HG03025 (cell line): ENCODE measurements around the gene PYGB.

Experiments used
- ATAC-seq: cut with Tn5 transposase; IDR thresholded peaks from one replicate; pipeline ENCODE4 v1.9.1; 2021; ENCODE audit warnings: mild to moderate bottlenecking, moderate library complexity; ENCODE audit not compliant: unreplicated experiment, low FRiP score

The PYGB gene

GRCh38 chr20:25292176-25292891 lies 44.4 kb downstream of the PYGB start:
- no peak for ATAC-seq

DNA sequence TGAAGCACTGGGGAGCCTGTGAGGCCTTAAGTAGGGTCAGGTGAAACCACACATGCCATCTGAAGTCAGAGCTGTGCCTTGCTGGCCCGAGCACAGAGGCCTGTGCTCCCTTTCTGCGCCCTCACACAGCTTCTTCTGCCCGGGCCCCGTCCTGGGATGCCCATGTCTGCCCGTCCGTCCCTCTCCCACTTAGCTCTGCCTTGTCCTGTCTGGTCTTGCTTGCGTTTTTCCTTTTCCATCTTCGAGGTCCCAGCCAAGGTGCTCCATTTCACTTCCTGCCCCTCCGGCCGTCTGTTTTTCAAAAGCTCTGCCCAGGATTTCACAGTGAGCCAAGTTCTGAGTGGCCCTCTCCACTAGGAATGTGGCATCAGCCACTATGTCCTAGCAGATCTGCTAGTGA lies 45.6 kb downstream of the PYGB start:
- no peak for ATAC-seq

- ATAC-seq, result no peak
Observed at GRCh38 chr20:25293910-25294458, 46.1 kb downstream of the PYGB start.

DNA sequence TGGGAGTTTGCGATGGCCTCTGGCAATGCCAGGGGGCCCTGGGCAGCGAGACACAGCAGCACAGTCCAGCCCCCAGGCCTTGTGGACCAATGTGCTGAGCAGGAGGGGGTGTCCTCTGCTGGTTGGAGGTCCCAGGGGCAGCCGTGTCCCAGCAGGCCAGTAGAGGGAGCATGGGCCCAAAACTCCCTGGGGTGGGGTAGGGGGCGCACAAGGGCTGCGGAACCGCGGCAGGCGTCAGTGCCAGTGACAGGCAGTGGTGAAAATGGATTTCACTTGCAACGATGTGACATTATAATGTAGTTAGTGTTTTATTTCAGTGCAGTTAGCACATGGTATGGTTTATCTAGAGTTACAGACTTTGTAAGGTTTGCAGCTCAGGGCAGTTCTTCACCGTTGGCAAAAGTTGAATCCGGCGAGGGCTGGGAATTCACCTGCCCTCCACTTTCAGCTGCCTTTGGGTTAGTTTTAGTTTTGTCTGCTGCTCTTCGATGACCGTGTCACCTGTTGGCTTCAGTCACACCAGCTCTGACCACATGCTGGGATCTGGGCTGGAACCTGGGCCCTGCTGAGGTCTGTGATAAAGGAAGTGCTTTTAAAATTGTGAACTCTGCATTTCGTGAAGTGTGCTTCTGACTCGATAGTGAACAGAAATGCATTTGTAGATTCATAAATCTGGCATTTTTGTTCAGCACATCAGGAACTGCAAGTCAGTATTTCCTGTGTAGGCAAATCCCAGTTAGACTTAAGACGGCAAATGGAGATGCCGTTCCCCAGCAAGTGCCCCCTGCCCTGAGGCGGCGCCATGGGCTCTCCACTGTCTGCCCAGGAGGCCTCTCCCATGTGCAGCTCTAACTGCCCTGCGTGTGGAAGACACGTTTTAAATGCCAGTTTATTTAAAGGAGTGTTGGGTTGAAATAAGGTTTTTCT lies 46.8 kb downstream of the PYGB start:
- ATAC-seq, result no peak

- ATAC-seq, result no peak
Observed at GRCh38 chr20:25295386-25296093, 47.7 kb downstream of the PYGB start.

DNA sequence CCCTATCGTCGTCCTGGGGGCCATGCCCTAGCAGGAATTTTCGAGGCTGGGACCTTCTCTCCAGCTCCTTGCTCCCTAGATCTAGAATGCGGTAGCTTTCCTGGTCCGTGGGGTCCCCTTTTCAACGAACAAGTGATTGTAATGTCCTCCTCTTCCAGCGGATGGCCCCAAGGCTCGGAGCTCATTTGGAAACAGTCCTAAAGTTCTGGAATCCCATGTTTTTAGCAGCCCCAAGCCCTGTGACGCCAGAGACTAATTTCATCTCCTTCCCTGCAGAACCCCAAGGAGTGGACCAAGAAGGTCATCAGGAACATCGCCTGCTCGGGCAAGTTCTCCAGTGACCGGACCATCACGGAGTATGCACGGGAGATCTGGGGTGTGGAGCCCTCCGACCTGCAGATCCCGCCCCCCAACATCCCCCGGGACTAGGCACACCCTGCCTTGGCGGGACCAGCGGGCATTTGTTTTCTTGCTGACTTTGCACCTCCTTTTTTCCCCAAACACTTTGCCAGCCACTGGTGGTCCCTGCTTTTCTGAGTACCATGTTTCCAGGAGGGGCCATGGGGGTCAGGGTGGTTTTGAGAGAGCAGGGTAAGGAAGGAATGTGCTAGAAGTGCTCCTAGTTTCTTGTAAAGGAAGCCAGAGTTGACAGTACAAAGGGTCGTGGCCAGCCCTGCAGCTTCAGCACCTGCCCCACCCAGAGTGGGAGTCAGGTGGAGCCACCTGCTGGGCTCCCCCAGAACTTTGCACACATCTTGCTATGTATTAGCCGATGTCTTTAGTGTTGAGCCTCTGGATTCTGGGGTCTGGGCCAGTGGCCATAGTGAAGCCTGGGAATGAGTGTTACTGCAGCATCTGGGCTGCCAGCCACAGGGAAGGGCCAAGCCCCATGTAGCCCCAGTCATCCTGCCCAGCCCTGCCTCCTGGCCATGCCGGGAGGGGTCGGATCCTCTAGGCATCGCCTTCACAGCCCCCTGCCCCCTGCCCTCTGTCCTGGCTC lies 48.5 kb downstream of the PYGB start:
- no peak for ATAC-seq

DNA sequence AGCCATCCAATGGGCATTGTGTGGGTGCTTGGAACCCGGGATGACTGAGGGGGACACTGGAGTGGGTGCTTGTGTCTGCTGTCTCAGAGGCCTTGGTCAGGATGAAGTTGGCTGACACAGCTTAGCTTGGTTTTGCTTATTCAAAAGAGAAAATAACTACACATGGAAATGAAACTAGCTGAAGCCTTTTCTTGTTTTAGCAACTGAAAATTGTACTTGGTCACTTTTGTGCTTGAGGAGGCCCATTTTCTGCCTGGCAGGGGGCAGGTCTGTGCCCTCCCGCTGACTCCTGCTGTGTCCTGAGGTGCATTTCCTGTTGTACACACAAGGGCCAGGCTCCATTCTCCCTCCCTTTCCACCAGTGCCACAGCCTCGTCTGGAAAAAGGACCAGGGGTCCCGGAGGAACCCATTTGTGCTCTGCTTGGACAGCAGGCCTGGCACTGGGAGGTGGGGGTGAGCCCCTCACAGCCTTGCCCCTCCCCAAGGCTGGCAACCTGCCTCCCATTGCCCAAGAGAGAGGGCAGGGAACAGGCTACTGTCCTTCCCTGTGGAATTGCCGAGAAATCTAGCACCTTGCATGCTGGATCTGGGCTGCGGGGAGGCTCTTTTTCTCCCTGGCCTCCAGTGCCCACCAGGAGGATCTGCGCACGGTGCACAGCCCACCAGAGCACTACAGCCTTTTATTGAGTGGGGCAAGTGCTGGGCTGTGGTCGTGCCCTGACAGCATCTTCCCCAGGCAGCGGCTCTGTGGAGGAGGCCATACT lies 49.4 kb downstream of the PYGB start:
- peak; percentile 53 for ATAC-seq

GRCh38 chr20:25299806-25300205 lies 51.9 kb downstream of the PYGB start:
- no peak for ATAC-seq

- no peak for ATAC-seq
Observed at GRCh38 chr20:25300496-25301170, 52.7 kb downstream of the PYGB start.

DNA sequence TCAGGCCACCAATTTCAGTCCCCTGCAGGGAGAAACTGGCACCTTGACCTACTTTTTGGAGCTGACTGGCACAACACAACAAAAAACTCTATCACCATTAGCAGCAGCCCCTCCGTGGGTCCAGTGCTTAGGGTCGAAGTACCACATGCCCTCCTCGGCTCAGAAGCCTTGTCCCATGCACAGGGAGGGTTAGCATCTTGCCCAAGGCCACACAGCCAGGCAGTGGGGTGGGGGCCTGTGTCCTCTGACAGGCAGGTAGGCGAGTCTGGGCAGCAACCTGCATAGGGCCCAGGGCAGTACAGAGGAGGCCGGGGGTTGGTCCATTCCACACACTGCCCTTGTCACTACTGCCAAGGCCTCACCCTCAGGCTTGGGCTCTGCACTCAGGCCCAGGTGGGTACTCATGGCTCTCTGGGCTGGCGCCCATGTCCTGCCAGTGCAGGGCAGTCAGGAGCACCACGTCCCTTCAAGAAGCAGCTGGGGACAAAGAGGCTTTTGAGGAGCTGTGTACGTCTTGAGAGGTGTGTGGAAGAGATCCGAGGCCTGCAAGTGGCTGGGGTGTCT lies 53.6 kb downstream of the PYGB start:
- no peak for ATAC-seq

DNA sequence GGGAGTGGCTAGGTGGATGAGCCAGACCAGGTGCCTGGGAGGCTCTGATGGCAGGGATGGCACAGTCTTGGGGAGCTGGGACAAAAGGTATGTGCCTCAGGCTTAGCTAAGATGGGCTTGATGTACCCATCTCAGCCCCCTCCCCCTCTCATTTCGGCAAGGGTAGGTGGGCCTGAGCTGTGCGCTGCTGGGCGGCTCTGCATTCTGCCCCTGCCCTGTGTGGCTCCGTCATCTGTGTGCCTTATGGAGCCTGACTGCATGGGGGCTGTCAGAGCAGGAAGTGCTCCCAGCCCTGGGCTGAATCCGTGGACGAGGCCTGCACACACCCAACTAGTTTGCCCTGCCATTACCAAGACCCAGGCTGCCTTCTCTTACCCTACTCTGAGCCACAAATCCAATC lies 54.7 kb downstream of the PYGB start:
- ATAC-seq, result no peak

DNA sequence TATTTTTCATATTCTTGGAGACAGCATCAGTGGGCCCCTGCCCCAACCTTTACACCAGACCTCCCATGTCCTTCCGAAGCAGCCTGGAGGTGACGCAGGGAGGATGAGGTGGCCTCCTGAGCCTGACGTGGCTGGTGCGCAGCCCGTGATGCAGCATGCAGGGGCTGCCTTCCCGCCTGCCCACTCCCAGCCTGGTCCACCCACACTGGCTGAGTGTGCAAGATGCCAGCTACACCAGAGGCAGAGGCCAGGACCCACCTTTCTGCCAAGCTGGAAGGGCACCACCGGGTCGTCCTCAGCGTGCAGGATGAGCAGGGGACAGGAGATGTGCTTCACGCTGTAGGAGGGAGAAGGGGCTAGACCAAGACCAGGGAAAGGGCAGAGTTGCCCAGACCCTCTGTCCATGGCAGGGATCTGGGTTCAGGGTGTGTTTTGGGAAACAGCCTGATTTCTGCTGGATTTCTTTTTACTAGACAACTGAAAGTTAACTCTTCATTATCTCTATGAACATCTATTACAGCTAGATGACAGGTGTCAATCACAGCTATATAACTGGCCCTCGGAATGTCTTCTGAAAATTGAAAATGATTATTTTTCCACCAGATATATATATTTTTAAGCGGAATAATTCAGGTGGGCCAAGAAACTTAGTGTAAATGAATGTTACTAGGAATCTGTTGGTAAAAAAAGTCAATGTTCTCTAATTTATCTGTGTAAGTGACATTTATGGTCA lies 55.6 kb downstream of the PYGB start:
- no peak for ATAC-seq

DNA sequence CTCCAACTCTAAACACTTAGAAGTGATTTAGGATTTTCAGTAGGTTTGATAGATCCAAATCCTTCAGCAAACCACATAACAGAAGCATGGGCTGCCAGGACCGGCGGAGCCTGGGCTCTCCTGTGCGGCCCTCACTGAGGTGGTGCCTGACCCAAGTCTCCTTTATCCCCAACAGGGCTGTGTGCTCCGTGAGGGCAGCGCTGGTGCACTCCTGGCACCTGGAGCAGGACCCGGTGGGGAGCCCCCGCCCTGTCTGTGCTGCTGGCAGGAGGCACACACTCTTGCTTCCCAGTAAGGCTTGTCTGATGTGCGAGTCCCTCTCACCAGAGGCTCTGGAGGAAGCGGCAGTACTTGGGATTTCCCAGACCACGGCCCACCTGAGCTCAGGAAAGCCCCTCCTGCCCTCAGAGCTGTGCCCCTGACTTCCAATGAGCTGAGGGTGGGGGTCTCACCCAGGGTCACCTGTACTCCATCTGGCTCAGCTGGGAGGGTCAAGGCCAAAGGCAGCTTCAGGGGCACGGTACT lies 56.2 kb downstream of the PYGB start:
- no peak for ATAC-seq

DNA sequence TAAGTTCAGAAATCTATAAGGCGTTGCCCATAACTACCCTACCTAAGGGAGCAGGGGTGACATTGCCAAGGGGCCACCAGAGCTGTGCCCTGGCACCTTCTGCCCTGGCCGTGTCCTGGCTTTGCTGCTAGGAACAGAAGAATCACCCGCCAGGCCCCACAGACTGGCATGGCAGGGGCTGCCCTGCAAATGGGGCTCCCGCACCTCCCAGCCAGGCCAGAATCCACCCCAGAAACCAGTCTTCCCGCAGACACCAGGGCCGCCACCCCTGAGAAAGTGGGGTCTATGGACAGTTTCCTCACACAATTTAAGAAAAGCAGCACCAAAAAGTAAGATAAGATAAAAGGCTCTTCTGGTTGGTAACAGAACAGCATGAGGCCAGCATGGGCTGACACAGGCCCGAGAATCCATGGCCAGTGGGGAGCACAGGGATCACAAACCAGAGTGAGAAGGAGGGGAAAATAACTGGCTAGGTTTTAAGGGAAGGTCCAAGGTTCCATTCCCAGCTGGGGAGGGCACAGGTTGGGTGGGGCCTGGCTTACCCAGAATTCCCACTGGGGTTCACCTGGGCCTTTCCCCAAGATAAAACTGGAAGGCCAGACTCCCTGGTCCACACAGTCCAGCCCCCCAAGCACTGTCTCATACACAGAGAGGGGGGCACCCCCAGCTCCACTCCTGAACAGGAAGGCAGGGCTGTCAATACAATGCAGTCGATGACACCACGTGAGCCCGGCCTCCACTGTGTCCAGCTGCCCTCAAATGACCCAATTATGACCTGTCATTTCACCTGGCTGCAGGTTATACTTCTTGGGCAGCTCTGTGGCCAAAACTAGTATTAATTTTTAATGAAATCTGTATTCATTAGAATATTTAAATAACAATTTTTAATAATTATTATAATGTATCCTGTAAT lies 59.4 kb downstream of the PYGB start:
- no peak for ATAC-seq

GRCh38 chr20:25308083-25308491 lies 60.2 kb downstream of the PYGB start:
- ATAC-seq, result no peak
